ENCODE results near the gene WDFY3.

Gene WDFY3

DNA sequence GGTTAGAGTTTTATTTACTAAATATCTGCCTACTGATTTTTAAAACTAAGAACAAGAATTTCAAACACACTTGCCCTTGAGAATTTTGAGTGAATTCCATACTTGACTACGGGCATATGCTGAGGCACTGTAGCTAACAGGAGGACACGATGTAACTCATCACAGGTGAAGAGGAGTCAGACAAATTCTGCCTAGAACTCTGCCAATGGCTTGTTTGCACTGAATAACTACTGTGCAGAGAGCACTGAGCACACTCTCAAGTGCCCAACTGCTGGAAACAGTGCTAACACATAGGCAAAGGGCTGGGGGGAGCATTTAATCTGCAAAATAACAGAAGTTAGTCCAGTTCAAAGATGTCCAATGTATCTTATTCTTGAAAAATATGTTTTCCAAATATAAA is 104.4 kb downstream of the WDFY3 start:
- Histone ChIP-seq H3K27ac (ENCODE audit: low read length) (no peak overlapping the region), H3K9me3 (ENCODE audit: control insufficient read depth in 2 of 2, low read length in 2 of 2) (no peaks in the 10 kb centered on the region), H3K27me3 (ENCODE audit: control insufficient read depth in 1 of 2, insufficient read depth in 2 of 2, low read length in 2 of 2) (no peaks in the 10 kb centered on the region), H3K4me3 (ENCODE audit: low read length in 2 of 2) (no peak overlapping the region), H3K36me3 (ENCODE audit: control insufficient read depth in 2 of 2, insufficient read depth in 2 of 2, low read length in 2 of 2) (peaks cover 9 to 10% of the 10 kb centered on the region in 2 donors), H3K9ac (ENCODE audit: low read length in 2 of 2) (no peak overlapping the region), H3K4me1 (ENCODE audit: control insufficient read depth, insufficient read depth, low read length) (no peaks in the 10 kb centered on the region)

DNA sequence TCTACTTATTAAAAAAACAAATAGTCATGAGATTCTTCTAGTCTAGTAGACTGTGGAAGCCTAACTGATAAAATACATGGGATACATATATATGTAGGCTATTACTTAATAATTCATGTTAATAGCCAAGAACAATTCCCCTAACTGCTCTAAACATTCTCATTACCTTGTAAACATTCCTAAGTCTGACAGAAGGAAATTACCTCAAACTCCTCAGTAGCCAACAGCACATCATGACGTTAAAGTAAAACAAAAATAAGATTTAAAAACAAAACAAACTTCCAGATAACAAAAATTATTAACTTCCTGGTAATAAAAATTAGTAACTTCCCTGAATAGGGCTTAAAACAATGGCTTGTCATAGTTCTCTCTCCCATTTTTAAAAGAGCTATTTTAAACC is 109.2 kb downstream of the WDFY3 start:
- Histone ChIP-seq H3K27me3 (ENCODE audit: control insufficient read depth in 1 of 2, insufficient read depth in 2 of 2, low read length in 2 of 2) (no peaks in the 10 kb centered on the region), H3K27ac (ENCODE audit: low read length) (no peak overlapping the region), H3K9ac (ENCODE audit: low read length in 2 of 2) (no peak overlapping the region), H3K4me1 (ENCODE audit: control insufficient read depth, insufficient read depth, low read length) (peaks cover 3% of the 10 kb centered on the region), H3K9me3 (ENCODE audit: control insufficient read depth in 2 of 2, low read length in 2 of 2) (no peaks in the 10 kb centered on the region), H3K4me3 (ENCODE audit: low read length in 2 of 2) (no peak overlapping the region), H3K36me3 (ENCODE audit: control insufficient read depth in 2 of 2, insufficient read depth in 2 of 2, low read length in 2 of 2) (peaks cover 9 to 10% of the 10 kb centered on the region in 2 donors)

DNA sequence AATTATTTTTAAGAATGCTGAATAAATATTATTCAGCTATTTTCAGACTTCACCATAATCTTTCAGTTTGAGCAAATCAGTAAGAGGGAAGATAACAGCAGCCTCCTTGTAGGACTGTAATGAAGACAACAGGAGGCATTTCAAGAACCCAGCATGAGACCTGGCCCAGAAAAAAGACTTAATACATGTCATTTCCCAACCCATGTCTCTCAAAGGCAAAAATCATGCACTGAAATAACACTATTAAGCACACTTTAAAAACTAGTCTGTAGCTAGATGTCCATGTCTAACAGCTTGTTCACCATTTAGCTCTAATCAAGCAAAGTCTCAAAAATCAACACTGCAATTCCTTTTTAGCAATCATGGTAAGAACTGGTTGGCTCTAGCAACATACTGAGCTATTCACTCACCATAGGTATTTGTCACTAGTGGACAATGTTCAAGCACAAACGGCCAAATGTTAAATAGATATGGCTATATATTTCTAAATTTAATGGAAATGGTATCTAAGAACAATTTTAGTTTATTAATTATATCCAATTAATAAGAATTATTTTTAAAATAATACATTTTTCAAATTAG is 109.9 kb downstream of the WDFY3 start:
- Histone ChIP-seq H3K36me3 (ENCODE audit: control insufficient read depth in 2 of 2, insufficient read depth in 2 of 2, low read length in 2 of 2) (peaks cover 9 to 10% of the 10 kb centered on the region in 2 donors), H3K27me3 (ENCODE audit: control insufficient read depth in 1 of 2, insufficient read depth in 2 of 2, low read length in 2 of 2) (no peaks in the 10 kb centered on the region), H3K4me3 (ENCODE audit: low read length in 2 of 2) (no peak overlapping the region), H3K9ac (ENCODE audit: low read length in 2 of 2) (no peak overlapping the region), H3K9me3 (ENCODE audit: control insufficient read depth in 2 of 2, low read length in 2 of 2) (no peaks in the 10 kb centered on the region), H3K27ac (ENCODE audit: low read length) (no peak overlapping the region), H3K4me1 (ENCODE audit: control insufficient read depth, insufficient read depth, low read length) (peaks cover 3% of the 10 kb centered on the region)

DNA sequence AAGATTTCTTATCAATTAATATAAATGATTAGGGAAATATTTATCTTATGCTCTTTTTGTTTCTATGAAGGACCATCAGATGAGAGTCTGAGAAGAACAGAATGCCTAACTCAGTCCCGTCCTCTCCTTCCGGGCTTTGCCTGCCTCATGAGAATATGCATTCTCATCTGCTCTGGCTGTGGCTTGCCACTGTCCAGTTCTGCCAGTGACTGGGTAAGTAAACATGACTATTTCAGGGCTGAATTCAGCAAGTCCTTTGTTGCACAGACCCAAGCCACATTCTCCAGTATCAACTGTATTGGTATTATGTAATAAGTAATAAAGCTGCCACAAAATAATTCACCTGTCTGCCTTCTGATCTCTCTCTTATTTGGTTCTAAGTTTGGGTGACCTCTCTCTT is 110.7 kb downstream of the WDFY3 start:
- Histone ChIP-seq H3K4me1 (ENCODE audit: control insufficient read depth, insufficient read depth, low read length) (peaks cover 3% of the 10 kb centered on the region), H3K9ac (ENCODE audit: low read length in 2 of 2) (no peak overlapping the region), H3K27me3 (ENCODE audit: control insufficient read depth in 1 of 2, insufficient read depth in 2 of 2, low read length in 2 of 2) (no peaks in the 10 kb centered on the region), H3K36me3 (ENCODE audit: control insufficient read depth in 2 of 2, insufficient read depth in 2 of 2, low read length in 2 of 2) (peaks cover 9 to 10% of the 10 kb centered on the region in 2 donors), H3K9me3 (ENCODE audit: control insufficient read depth in 2 of 2, low read length in 2 of 2) (no peaks in the 10 kb centered on the region), H3K4me3 (ENCODE audit: low read length in 2 of 2) (no peak overlapping the region), H3K27ac (ENCODE audit: low read length) (no peak overlapping the region)

DNA sequence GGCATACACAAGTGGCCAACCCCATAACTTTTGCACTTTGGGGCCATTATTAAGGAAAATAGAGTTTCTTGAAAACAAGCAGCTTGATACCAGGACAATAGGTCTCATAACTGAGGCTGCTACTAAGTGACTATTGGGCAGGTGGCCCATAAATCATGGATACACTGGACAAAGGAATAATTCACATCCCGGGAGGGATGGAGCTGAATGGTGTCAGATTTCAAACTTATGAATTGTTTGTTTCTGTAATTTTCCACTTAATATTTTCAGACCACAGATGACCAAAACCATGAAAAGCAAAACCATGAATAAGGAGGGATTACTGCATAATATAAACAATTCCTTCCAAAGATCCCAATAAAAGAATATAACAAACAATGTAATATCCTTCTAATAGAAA is 114.4 kb downstream of the WDFY3 start:
- Histone ChIP-seq H3K27ac (ENCODE audit: low read length) (no peak overlapping the region), H3K27me3 (ENCODE audit: control insufficient read depth in 1 of 2, insufficient read depth in 2 of 2, low read length in 2 of 2) (no peaks in the 10 kb centered on the region), H3K9ac (ENCODE audit: low read length in 2 of 2) (no peak overlapping the region), H3K36me3 (ENCODE audit: control insufficient read depth in 2 of 2, insufficient read depth in 2 of 2, low read length in 2 of 2) (peaks cover 5 to 11% of the 10 kb centered on the region in 2 donors), H3K4me1 (ENCODE audit: control insufficient read depth, insufficient read depth, low read length) (peaks cover 3% of the 10 kb centered on the region), H3K9me3 (ENCODE audit: control insufficient read depth in 2 of 2, low read length in 2 of 2) (no peaks in the 10 kb centered on the region), H3K4me3 (ENCODE audit: low read length in 2 of 2) (no peak overlapping the region)

DNA sequence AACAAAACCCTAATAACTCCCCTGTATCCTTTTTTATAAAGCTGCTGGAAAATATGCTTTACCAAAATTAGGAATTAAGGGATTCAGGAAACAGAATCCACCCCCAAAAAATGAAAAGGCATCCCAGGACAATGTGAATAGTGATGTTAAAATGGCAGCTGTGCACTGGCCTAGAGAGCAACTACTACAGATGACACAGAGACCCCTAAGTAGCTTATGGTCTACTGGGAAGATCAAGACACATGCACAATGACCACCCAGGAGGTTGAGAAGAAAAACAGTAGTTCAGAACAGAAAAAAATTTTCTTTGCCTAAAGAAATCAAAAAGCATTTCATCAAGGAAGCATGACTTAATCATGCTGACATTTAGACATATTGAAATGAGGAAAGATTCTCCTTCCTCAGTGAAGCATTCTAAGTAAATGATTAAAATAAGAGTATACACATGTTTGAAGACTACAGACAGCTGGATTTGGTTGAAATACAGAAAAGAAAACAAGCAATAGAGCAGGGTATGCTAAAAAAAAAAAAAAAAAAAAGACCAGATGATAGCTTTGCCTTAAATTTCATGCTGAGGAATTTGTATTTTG is 117.3 kb downstream of the WDFY3 start:
- H3K27ac ChIP-seq (ENCODE audit: low read length): no peak overlapping the region

DNA sequence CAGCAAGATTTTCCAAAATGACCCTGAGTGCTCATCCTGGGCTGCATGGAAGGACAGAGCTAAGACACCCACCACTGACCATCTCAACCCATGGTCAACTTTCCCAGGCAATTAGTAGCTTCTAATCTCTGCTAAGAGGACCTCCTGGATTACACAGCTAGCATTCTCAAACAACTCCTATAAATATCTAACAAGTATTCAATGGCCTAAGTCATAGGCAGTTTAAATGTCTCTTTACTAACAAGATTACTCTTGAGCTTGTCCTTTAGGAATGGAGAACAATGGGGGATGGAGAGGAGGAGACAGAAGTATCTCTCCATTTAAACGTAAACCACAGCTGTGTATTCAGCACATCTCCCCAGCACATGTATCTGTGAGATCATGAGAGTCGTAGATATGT is 118.1 kb downstream of the WDFY3 start:
- Histone ChIP-seq H3K4me3 (ENCODE audit: low read length in 2 of 2) (no peak overlapping the region), H3K9ac (ENCODE audit: low read length in 2 of 2) (no peak overlapping the region), H3K27me3 (ENCODE audit: control insufficient read depth in 1 of 2, insufficient read depth in 2 of 2, low read length in 2 of 2) (no peaks in the 10 kb centered on the region), H3K36me3 (ENCODE audit: control insufficient read depth in 2 of 2, insufficient read depth in 2 of 2, low read length in 2 of 2) (peaks cover 12 to 14% of the 10 kb centered on the region in 2 donors), H3K9me3 (ENCODE audit: control insufficient read depth in 2 of 2, low read length in 2 of 2) (no peaks in the 10 kb centered on the region), H3K27ac (ENCODE audit: low read length) (no peak overlapping the region), H3K4me1 (ENCODE audit: control insufficient read depth, insufficient read depth, low read length) (no peaks in the 10 kb centered on the region)

More for the DNA sequence above, 117.3 kb downstream of the WDFY3 start:
- H3K36me3 ChIP-seq (ENCODE audit: control insufficient read depth in 2 of 2, insufficient read depth in 2 of 2, low read length in 2 of 2): peaks cover 12 to 14% of the 10 kb centered on the region in 2 donors
- no peaks in the 10 kb centered on the region for H3K4me1 ChIP-seq (ENCODE audit: control insufficient read depth, insufficient read depth, low read length)
- no peak overlapping the region for H3K9ac ChIP-seq (ENCODE audit: low read length in 2 of 2)
- H3K27me3 ChIP-seq (ENCODE audit: control insufficient read depth in 1 of 2, insufficient read depth in 2 of 2, low read length in 2 of 2): no peaks in the 10 kb centered on the region
- H3K4me3 ChIP-seq (ENCODE audit: low read length in 2 of 2): no peak overlapping the region
- no peaks in the 10 kb centered on the region for H3K9me3 ChIP-seq (ENCODE audit: control insufficient read depth in 2 of 2, low read length in 2 of 2)

DNA sequence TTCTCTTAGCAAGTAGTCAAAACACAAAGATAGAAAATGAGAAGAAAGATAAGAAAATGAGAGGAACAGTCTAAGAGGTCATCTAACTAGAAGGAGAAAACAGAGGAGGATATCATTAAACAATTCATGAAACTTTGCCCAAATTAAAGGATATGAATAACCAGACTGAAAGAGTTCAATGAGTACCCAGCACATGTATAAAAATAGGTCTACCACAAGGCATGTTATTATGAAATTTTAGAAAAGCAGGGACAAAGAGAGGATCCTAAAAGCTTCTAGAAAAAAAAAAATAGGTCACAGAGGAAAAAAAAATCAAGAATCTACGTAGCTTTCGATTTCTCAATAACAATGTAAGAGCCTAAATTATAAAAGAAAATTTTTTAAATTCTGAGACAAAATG is 118.5 kb downstream of the WDFY3 start:
- no peaks in the 10 kb centered on the region for H3K27me3 ChIP-seq (ENCODE audit: control insufficient read depth in 1 of 2, insufficient read depth in 2 of 2, low read length in 2 of 2)
- no peak overlapping the region for H3K4me3 ChIP-seq (ENCODE audit: low read length in 2 of 2)
- no peaks in the 10 kb centered on the region for H3K4me1 ChIP-seq (ENCODE audit: control insufficient read depth, insufficient read depth, low read length)
- no peak overlapping the region for H3K27ac ChIP-seq (ENCODE audit: low read length)
- no peaks in the 10 kb centered on the region for H3K9me3 ChIP-seq (ENCODE audit: control insufficient read depth in 2 of 2, low read length in 2 of 2)
- H3K36me3 ChIP-seq (ENCODE audit: control insufficient read depth in 2 of 2, insufficient read depth in 2 of 2, low read length in 2 of 2): peaks cover 12 to 14% of the 10 kb centered on the region in 2 donors
- no peak overlapping the region for H3K9ac ChIP-seq (ENCODE audit: low read length in 2 of 2)

DNA sequence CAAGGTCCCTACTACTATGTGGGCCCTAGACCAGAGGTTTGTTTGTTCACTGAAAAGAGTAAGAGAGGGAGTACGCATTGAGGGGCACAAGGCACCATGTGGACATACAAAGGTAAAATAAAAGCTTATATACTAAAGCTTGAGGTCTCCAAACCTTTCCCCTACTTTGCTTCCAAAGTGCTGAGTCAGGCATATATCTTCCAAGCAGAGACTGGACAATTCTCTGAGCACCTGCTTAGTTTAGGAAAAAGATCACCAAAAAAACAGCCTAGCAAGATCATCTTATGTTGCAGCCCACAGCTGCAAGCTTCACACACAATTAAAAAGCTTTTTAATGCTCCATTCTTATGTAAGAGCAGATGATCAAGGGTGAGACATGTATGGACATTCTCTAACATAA is 119.5 kb downstream of the WDFY3 start:
- Histone ChIP-seq H3K27me3 (ENCODE audit: control insufficient read depth in 1 of 2, insufficient read depth in 2 of 2, low read length in 2 of 2) (no peaks in the 10 kb centered on the region), H3K9ac (ENCODE audit: low read length in 2 of 2) (no peak overlapping the region), H3K27ac (ENCODE audit: low read length) (no peak overlapping the region), H3K4me3 (ENCODE audit: low read length in 2 of 2) (no peak overlapping the region), H3K9me3 (ENCODE audit: control insufficient read depth in 2 of 2, low read length in 2 of 2) (no peaks in the 10 kb centered on the region), H3K36me3 (ENCODE audit: control insufficient read depth in 2 of 2, insufficient read depth in 2 of 2, low read length in 2 of 2) (peaks cover 12 to 14% of the 10 kb centered on the region in 2 donors), H3K4me1 (ENCODE audit: control insufficient read depth, insufficient read depth, low read length) (no peaks in the 10 kb centered on the region)

DNA sequence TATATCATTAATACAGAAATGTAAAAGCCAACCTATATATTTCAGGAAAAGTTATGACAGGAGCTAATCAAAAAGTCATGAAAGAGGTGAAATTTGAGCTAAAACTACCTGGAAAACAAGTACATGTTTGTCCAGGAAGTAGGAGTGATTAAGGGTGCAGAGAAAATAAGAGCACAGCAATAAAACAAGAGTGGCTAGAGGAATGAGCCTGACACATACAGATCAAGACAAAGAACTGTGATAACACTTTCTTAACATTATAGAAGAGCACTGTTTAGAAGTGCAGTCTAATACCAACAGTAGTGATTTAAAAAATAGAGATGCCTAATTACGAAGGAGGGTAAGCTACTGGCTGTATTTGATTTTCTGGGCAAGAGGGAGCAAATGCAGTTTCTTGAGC is 125.1 kb downstream of the WDFY3 start:
- Histone ChIP-seq H3K4me3 (ENCODE audit: low read length in 2 of 2) (no peak overlapping the region), H3K4me1 (ENCODE audit: control insufficient read depth, insufficient read depth, low read length) (no peaks in the 10 kb centered on the region), H3K9ac (ENCODE audit: low read length in 2 of 2) (no peak overlapping the region), H3K27me3 (ENCODE audit: control insufficient read depth in 1 of 2, insufficient read depth in 2 of 2, low read length in 2 of 2) (no peaks in the 10 kb centered on the region), H3K27ac (ENCODE audit: low read length) (no peak overlapping the region), H3K9me3 (ENCODE audit: control insufficient read depth in 2 of 2, low read length in 2 of 2) (no peaks in the 10 kb centered on the region), H3K36me3 (ENCODE audit: control insufficient read depth in 2 of 2, insufficient read depth in 2 of 2, low read length in 2 of 2) (peaks cover 4 to 5% of the 10 kb centered on the region in 2 donors)

DNA sequence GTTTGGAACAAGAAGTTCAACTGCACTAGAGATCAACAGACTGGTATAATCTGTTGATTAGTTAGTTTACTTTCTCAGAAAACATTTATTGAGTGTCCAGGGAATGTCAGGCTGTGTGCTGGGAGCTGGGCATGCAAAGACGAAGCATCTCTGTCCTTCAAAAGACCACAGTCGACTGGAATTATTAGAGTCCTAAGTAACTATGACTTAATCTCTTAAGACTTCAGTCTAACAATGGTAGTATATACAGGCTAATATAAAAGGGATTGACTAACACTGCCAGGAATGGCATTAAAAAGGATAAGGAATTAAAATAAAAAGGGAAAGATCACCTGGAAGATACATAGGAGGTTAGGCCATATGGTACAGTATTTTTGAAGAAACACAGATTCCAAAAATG is 128.7 kb downstream of the WDFY3 start:
- Histone ChIP-seq H3K9me3 (ENCODE audit: control insufficient read depth in 2 of 2, low read length in 2 of 2) (no peaks in the 10 kb centered on the region), H3K9ac (ENCODE audit: low read length in 2 of 2) (no peak overlapping the region), H3K36me3 (ENCODE audit: control insufficient read depth in 2 of 2, insufficient read depth in 2 of 2, low read length in 2 of 2) (peaks cover 2 to 4% of the 10 kb centered on the region in 2 donors), H3K27me3 (ENCODE audit: control insufficient read depth in 1 of 2, insufficient read depth in 2 of 2, low read length in 2 of 2) (no peaks in the 10 kb centered on the region), H3K27ac (ENCODE audit: low read length) (no peak overlapping the region), H3K4me3 (ENCODE audit: low read length in 2 of 2) (no peak overlapping the region), H3K4me1 (ENCODE audit: control insufficient read depth, insufficient read depth, low read length) (no peaks in the 10 kb centered on the region)

All from stomach smooth muscle (tissue), 2 donors.